ENCODE measurements around the gene MADD.

The MADD gene

GRCh38 chr11:47269829-47270305 lies at the start of gene MADD:
MADD (plus strand) TSS chr11:47270133.
- DNase-seq (ENCODE audit: low read depth, low spot score) = no peak

- DNase-seq (ENCODE audit: low read depth, low spot score) = no peak
These were observed 49.5 kb upstream of the MADD start for GRCh38 chr11:47220401-47220821.

- no peak for DNase-seq (ENCODE audit: low read depth, low spot score)
These were observed 47.2 kb upstream of the MADD start for GRCh38 chr11:47222696-47223095.

- no peak for DNase-seq (ENCODE audit: low read depth, low spot score)
These were observed 44.2 kb upstream of the MADD start for GRCh38 chr11:47225552-47226400.

DNA sequence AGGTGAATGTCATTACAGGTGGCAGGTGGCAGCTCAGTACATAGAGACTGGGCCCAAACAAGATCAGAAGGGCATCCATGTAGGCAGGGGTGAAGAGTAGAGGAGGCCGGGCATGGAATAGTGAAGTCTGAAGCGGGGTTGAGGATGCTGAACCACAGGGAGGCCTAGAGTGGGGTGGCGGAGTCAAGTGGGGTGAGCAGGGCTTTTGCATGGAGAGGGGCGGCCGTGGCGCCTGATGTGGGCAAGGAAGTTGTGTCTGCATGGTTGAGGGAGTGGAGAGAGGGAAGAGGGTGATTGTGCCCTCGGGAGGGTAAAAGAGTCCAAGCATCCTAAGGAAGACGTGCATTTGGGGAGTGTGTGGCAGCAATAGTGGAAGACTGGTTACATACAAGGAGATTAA lies 40.8 kb upstream of the MADD start:
- no peak for DNase-seq (ENCODE audit: low read depth, low spot score)

DNA sequence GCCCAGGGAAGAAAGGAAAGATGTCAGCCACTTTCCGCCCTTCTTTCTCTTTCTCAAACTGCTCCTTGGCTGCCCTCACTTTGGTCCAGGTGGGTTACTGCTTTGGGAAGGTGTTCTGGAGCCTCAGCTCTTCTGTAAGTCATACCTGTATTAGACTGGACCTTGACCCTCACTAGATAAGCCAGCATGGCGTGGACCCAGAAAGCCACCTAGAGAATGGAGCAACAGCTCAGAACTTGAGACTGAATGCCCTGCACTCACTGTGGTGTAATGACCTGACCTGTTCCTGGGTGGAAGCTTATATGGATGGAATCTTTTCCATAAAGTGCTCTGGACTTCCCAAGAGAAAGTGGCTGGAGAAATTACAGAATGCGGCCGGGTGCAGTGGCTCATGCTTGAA lies 36.9 kb upstream of the MADD start:
- DNase-seq (ENCODE audit: low read depth, low spot score) = no peak

DNA sequence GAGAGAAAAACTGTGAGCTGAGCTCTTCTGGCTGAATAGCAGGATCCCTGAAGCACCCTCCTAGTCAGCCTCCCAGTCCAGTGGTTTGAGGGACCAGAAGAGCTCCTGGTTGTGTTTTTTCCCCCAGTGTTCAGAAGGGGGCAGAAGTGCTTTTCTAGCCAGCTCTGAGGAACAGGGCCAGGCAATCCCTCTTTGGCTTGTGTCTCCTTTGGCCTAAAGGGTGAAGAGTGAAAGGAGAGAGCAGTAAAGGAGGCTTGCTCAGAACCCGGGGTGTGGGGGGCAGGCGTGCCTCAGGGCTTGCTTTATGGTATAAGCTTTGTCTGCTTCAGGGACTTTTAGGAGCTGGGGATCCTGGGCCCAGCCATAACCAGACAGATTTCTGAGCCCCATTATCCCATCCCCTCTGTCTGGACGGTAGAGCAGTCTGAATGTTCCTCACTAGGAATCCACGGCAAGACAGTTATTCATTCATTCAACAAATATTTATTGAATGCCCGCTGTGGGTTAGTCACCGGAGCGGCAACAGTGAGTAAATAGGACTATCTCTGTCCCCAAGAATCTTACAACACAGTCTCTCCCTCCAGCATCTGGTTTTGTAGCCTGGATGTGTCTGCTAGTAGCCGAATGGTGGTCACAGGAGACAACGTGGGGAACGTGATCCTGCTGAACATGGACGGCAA lies 35.8 kb upstream of the MADD start:
- DNase-seq (ENCODE audit: low read depth, low spot score) = no peak

GRCh38 chr11:47234669-47235100 lies 35.2 kb upstream of the MADD start:
- no peak for DNase-seq (ENCODE audit: low read depth, low spot score)

DNA sequence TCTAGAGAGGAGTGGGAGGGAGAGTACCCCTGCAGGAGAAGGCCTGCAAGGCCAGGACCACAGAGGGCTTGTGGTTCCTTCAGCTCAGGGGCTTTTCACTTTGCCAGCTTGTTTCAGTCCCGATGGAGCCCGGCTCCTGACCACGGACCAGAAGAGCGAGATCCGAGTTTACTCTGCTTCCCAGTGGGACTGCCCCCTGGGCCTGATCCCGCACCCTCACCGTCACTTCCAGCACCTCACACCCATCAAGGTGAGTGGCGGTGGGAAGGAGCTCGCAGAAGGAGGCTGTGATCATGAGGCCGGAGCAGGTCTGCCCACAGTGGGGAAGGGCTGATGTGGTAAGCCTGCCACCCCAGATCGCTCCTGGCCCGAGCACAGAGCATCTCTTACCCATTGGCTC lies 34.8 kb upstream of the MADD start:
- DNase-seq (ENCODE audit: low read depth, low spot score) = no peak

GRCh38 chr11:47236482-47236881 lies 33.5 kb upstream of the MADD start:
- DNase-seq (ENCODE audit: low read depth, low spot score) = no peak

DNA sequence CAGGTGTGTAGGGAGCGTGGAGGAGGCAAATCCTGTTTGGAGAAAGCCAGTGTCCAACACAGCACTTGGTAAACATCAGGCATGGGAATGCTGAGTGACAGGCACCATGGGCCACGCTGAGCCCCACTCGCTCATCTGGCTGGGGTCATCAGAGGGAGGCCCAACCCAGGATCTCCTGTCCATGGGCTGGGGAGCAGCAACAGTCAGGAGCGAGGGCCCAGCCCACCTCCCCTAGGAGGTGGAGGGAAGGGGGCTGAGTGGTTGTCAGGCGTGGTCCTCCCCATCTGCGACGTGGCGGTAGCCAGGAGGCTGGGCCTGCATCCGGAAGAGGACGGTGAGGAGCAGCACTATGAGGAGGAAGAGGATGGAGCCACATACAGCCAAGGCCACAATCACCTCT lies 30.1 kb upstream of the MADD start:
- no peak for DNase-seq (ENCODE audit: low read depth, low spot score)

- no peak for DNase-seq (ENCODE audit: low read depth, low spot score)
These were observed 28.1 kb upstream of the MADD start for GRCh38 chr11:47241841-47242301.

DNA sequence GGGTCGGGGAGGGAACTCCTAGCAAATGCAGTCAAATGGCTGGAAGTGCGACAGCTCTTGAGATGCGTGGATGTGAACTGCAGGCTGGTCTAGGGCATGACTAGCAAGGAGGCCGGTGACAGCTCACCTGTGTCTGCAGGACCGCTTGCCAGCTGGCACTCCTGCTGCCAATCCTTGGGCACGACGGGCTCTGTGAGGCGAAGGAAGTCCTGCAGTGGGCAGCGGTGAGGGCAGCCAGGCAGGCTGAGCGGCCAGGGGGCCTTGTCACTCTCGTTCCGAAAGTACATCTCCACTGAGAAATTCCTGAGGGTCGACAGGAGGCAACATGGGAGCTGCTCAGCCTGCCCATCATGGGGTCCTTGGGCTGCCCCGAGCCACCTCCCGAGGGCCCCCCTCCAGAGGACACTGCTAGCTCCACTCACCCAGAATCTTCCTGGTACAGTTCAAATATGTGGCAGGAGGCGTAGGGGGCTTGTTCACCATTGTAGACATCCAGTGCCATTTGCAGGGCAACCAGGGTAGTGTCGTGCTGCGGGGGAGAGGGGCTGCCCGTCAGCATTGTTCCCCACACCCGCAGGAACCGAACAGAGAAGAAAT lies 27.2 kb upstream of the MADD start:
- no peak for DNase-seq (ENCODE audit: low read depth, low spot score)

GRCh38 chr11:47243454-47243853 lies 26.5 kb upstream of the MADD start:
- DNase-seq (ENCODE audit: low read depth, low spot score) = no peak

- no peak for DNase-seq (ENCODE audit: low read depth, low spot score)
These were observed 25.2 kb upstream of the MADD start for GRCh38 chr11:47244448-47245350.

DNA sequence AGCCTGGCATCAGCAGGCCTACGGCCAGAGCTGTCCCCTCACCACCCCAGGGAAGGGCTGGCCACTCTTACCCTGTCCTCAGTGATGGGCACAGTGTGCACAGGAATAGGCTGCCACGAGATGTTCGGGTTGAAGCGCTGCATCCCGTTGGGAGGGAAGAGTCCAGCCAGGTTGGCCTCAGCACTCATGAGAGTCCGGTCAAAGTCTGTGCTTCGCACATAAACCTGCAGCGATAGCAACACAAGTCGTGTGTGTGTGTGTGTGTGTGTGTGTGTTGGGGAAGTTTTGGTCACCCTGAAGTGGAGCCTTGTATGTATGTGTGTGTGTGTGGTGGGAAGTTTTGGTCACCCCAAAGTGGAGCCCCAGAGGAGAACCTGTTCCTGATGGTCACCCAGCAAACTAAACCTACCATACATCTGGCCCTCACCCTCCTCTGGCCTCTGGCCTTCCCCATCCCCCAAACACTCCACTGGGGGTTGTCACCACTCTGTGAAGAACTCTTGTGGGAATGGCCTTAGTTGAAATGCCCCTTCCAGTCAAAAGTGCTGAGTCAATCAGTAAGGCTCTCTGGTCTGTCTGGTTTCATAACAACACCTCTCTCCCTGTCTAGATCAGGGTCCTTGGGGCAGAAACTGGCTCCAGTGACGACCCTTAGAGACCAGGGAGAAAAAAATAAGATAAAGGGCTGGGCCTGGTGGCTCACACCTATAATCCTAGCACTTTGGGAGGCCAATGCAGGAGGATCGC lies 24.1 kb upstream of the MADD start:
- DNase-seq (ENCODE audit: low read depth, low spot score) = no peak

DNA sequence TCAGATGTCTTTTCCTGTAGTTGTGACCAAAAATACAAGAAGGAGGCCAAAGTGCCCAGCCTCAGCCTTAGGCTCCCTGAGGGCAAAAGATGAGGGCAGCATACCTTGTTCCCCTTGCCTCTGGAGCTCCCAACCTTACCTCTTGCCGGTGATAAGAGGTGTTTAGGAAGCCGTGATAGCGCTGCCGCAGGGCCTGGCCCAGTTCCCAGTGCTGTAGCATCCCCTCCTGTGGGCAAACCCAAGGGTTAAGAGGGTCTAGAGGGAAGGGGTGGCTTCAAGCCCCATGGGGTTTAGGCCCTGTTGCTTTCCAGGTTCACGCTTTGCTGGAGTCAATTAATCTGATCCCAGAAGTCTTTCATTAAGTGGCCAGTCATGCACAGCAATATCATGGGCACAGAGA lies 22.4 kb upstream of the MADD start:
- no peak for DNase-seq (ENCODE audit: low read depth, low spot score)

DNA sequence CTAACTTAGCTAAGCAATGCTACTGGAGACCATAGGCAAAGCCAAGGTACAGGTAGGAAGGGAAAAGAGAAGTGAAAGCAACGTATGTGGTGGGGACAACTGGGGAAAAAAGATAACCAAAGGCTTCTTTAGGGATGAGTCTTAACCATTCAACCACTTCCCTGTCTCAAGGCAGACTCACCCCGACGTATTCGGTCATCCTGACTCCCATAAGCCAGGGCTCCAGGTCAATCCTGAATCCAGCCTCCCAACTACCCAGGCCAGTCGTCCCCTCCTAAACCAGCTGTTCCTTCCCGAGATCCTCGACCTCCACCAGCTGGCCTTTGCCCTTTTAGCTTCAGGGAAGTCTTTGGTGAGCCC lies 21.6 kb upstream of the MADD start:
- DNase-seq (ENCODE audit: low read depth, low spot score) = no peak

DNA sequence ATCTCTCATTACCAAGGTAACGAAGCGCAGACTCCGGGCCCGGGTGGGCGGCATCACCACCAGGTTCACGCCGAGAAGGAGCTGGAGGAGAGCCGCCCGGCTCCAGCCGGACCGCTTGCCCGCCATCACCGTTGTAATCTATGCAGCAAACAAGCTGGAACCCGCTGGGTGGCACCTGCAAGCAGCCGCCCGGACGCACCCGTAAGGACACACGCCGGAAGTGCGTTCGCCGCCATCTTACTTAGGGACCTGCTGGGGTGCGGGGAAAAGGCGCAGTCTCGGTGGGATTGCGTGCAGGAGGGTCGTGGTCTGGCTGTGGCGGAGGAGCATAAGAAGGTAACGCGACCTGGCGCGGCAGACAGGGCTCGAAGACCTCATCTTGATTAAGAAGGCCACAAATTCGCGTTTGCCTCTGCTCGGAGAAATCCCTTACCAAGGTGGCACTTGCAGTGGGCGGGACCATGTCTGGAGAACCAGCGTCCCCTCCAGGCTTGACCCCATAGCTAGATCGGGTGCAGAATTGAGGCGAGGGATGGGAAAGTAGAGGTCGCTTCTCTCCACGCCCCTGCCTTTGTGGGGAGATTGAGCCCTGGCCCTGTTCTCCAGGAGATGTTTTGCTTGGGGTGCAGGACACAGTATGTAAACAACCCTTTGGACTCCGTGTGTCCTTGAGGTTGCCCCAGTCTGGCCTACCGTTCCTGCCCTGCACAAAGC lies 21.1 kb upstream of the MADD start, which contains the start of gene ACP2:
TSS of gene ACP2 (minus strand) at position 151 of the 714 bp plus-strand sequence. CDS start at position 126, 25 bp downstream.
- DNase-seq (ENCODE audit: low read depth, low spot score) = peak; percentile 57

DNA sequence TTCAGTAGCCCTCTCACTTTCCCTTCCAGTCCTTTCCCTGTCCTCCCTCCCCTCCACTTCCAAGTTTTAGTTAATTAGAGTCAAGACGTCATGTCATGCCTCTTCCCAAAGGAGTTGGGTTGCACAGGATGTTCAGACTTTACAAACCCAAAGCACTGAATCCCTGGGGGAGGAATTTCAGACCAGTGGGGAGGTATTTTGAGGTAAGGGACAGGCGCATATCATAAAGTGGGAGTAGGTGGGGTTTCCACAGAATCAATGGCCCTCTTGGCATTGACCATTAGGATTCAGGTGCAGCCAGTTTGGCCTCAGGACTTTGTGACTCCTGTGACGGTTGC lies 20.6 kb upstream of the MADD start:
- DNase-seq (ENCODE audit: low read depth, low spot score) = no peak
